Lower lobe of right lung (tissue), 2 donors: ENCODE data around the gene KCNN3. TPM values are rescaled to one million over a fixed set of nuclear protein-coding genes. Genes with fewer than 3 reads are reported as not detected.

Experiments used
- ATAC-seq, 2 donors: fragments of 200-7000 bp; cut with Tn5 transposase; one replicate each; pipeline ENCODE4 v1.9.1; 2020 to 2022; ENCODE audit warnings: mild to moderate bottlenecking in 2 of 2, moderate library complexity in 2 of 2
- DNase-seq: peaks from one replicate; pipeline ENCODE4 v3.0.0-alpha.2; 2020
- H3K27ac ChIP-seq: fragments of 200-600 bp; one replicate; pipeline ENCODE4 v1.8.0; 2022
- H3K27me3 ChIP-seq: fragments of 200-600 bp; one replicate; pipeline ENCODE4 v1.8.0; 2022; ENCODE audit warnings: low read depth
- H3K36me3 ChIP-seq: fragments of 200-600 bp; one replicate; pipeline ENCODE4 v1.8.0; 2022; ENCODE audit warnings: mild to moderate bottlenecking
- H3K4me1 ChIP-seq: fragments of 200-600 bp; one replicate; pipeline ENCODE4 v1.8.0; 2022
- H3K4me3 ChIP-seq: fragments of 200-600 bp; one replicate; pipeline ENCODE4 v1.8.0; 2022; ENCODE audit warnings: mild to moderate bottlenecking
- H3K9me3 ChIP-seq: fragments of 200-600 bp; one replicate; pipeline ENCODE4 v1.8.0; 2022
- intact Hi-C: fragments of 100-400 bp; cut with DNase I; formaldehyde crosslinking; loops from one replicate; pipeline ENCODE4 v1.11.0; 2022
- total RNA-seq: library from RNA; stranded (reverse); fragmentation: NEBNext Ultra II Directional; extraction: Animal tissue kit (Norgen Biotek cat#: 25700); gene quantifications from one replicate; pipeline ENCODE4 v1.2.1, GENCODE V29; 2021
- TF ChIP-seq, protein P1 (sequence below): fragments of 200-600 bp; IDR thresholded peaks from one replicate; pipeline ENCODE4 v1.8.0; 2022; ENCODE audit warnings: antibody characterized with exemption, mild to moderate bottlenecking
- donor health status: DM: no; HTN: yes; CAD: no; lungs with severe emphysema.

KCNN3 gene
- total RNA-seq, 1 donor from 2014 or later = 4.4 TPM

DNA sequence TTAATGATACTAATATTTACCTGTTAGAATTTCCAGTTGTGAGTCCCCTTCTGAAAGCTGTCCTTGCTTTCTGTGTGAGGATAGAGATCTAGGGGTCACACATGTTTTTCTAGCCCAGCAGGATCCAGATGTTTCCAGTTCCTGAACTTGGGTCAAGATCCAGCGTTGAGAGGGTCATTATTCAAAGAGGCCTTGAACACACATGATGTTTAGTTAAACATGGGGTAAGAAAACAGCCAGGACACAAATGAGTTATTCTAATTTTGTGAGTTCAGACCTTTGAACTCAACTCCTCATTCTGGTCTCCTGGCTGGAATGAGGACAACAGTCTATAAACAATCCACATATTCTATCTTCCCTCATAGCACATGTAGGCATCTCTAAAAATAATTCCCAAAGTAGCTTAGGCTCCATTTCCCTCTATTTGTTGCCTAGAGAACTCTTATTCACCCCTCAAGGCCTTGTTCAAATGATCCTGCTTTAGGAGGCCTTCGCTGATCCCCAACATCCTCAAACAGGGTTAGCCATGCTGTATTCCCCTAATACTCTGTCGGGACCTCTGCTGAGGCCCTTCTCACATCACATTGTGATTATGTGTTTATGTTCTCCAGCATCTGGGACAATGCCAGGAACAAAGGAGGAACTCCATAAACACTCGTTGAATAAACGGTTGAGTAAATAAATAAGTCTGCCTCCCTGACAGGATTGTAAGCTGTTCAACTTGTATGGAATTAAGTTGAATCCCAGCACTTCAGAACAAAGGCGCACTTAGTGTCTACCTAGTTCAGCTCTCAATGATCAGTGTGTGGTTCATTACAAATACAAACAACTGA, 15.0 kb upstream of the KCNN3 start:
- Histone ChIP-seq H3K9me3 (no peaks in the 10 kb centered on the region), H3K27me3 (no peaks in the 10 kb centered on the region), H3K36me3 (no peaks in the 10 kb centered on the region), H3K4me1 (peaks cover 8% of the 10 kb centered on the region), H3K27ac (no peak overlapping the region), H3K4me3 (no peak overlapping the region)
- no peak for DNase-seq
- intact Hi-C loops = no loop called here
- TF ChIP-seq, protein P1, sequence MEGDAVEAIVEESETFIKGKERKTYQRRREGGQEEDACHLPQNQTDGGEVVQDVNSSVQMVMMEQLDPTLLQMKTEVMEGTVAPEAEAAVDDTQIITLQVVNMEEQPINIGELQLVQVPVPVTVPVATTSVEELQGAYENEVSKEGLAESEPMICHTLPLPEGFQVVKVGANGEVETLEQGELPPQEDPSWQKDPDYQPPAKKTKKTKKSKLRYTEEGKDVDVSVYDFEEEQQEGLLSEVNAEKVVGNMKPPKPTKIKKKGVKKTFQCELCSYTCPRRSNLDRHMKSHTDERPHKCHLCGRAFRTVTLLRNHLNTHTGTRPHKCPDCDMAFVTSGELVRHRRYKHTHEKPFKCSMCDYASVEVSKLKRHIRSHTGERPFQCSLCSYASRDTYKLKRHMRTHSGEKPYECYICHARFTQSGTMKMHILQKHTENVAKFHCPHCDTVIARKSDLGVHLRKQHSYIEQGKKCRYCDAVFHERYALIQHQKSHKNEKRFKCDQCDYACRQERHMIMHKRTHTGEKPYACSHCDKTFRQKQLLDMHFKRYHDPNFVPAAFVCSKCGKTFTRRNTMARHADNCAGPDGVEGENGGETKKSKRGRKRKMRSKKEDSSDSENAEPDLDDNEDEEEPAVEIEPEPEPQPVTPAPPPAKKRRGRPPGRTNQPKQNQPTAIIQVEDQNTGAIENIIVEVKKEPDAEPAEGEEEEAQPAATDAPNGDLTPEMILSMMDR = no peak
- ATAC-seq = no peak

DNA sequence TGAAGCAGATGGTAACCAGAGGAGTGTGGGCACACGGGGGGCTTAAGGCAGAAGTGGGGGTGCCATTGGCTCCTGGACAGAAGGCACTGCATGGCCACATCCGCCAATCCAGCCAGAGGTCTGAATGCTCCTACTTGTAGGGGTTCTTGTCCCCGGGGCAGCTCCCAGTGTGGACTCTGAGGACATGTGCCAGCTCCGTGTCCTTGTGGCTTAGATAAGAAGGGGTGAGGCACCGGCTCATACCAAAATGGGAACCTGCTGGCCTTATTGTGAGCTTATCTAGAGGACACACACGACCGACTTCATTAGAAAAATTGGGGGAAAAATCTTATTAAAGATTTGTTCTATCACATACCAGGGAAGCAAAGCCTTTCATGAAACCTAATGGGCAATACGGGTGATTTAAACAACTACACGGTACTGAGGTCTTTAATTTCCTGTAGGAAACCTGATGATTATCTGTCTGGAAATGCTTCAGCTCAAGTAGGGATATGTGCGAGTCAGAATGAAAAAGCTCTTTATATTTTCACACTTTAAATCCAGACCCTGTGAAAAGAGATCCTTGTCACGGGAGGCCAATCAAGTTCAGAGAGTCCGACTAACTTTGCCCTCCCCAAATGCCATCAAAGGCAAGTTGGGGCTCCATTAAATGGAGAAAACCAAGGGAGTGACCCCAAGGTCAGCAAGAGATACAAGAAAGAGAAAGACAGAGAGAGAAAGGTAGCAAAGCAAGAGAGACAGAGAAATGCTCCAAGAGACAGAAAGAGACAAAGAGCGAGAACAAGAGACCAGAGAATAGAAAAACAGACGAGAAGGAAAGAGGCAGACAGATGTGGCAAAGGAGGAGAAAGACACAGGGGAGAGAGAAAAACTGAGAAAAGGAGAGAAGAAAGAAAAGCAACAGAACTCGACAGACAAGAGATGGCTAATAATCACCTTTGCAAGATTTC, 14.1 kb upstream of the KCNN3 start:
- Histone ChIP-seq H3K27ac (no peak overlapping the region), H3K4me1 (peaks cover 8% of the 10 kb centered on the region), H3K36me3 (no peaks in the 10 kb centered on the region), H3K4me3 (no peak overlapping the region), H3K9me3 (no peaks in the 10 kb centered on the region), H3K27me3 (no peaks in the 10 kb centered on the region)
- intact Hi-C loops = no loop called here
- no peak for DNase-seq
- TF ChIP-seq, protein P1 = no peak
- peak in 1 of 2 donors; percentile 30 for ATAC-seq

DNA sequence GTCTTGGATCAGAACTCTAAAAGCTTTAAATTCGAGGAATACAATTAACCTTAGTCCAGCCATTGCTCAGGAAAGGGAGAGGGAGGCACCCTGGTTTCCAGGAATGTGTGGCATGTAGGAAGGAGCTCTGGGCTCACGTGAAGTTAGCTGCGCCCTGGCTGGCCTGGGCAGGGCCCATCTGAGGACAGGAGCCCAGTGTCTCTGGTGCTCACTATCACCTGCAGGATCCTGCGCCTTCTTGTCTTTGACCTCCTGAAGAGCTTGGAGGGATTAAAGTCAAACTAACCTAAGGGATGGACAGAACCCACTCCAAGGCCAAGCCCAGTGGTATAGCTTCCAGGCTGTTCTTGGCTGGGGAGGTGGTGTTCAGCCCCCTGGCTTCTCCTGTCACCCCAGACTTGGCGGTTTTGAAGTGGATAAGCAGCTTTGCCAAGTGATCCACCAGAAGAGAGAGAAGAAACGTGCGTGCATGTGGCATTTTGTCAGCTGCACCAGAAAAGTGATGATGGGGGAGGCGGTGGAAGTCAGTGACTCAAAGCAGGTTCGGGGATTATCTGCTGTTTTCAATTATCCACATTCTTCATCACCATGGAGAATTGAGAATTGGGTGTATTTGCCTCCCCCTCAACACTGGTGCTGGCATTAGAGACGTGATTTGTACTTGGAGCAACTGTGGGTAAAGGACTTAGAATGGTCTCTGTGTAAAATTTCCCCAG, 11.9 kb upstream of the KCNN3 start:
- H3K27me3 ChIP-seq = no peaks in the 10 kb centered on the region
- no peak overlapping the region for H3K4me3 ChIP-seq
- no peaks in the 10 kb centered on the region for H3K9me3 ChIP-seq
- TF ChIP-seq, protein P1 = no peak
- intact Hi-C loops = no loop called here
- DNase-seq (no peak), ATAC-seq (peak; percentile 44 to 45)
- peaks cover 8% of the 10 kb centered on the region for H3K4me1 ChIP-seq
- H3K36me3 ChIP-seq = no peaks in the 10 kb centered on the region
- H3K27ac ChIP-seq = no peak overlapping the region

DNA sequence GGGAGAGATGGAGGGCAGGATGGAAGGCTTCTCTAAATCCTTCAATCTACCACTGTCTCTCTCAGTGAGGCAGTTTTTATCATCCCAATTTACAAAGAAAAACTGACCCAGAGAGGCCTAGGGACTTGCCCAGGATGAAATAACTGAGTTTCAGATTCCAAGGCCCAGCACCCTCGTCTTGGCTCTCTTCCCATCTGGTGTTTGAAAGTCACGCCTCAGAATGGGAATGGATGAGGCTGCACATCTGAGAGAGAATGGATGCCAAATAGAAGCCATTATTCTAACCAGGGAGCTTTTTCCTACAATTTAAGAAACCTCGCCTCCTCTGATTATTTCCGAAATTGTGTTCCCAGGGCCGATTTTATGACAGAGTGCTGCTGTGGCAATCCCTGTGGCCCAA, 10.6 kb upstream of the KCNN3 start:
- no peaks in the 10 kb centered on the region for H3K36me3 ChIP-seq
- ATAC-seq (no peak), DNase-seq (no peak)
- H3K9me3 ChIP-seq = no peaks in the 10 kb centered on the region
- no peaks in the 10 kb centered on the region for H3K27me3 ChIP-seq
- TF ChIP-seq, protein P1 = no peak
- no peak overlapping the region for H3K4me3 ChIP-seq
- peaks cover 8% of the 10 kb centered on the region for H3K4me1 ChIP-seq
- H3K27ac ChIP-seq = no peak overlapping the region
- intact Hi-C loops = no loop called here

DNA sequence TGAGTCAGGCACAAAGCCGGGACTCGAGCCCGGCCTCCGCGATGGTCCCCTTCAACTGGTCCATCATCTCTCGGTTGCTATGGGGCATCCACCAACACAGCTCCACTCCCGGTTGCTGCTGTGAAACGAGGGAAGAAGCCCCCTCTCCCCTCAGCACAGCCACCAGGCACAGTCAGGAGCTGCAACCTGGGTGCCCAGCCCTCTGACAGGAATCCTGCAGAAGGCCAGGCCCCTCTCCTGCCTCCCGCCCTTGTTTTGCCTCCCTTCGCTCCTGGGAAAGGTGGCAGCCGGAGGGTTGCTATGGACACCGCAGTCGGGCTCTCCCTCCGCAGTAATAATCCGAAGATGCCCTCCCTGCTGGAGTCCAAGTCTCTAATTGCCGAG, 8.9 kb upstream of the KCNN3 start:
- DNase-seq = no peak
- Histone ChIP-seq H3K4me3 (no peak overlapping the region), H3K27ac (no peak overlapping the region), H3K36me3 (no peaks in the 10 kb centered on the region), H3K9me3 (no peaks in the 10 kb centered on the region), H3K27me3 (no peaks in the 10 kb centered on the region), H3K4me1 (peaks cover 3% of the 10 kb centered on the region)
- intact Hi-C loops = no loop called here
- TF ChIP-seq, protein P1 = no peak
- ATAC-seq = no peak
